Activated CD4-positive, alpha-beta memory T cell treated with anti-CD3 and anti-CD28 coated beads, Interleukin-2, amount 10 ng/mL, durations not matched to agents 7 days and 5 days (primary cell): ENCODE results near the gene KIAA0753. TPM values are rescaled to one million over a fixed set of nuclear protein-coding genes. Genes with fewer than 3 reads are reported as not detected.
"Not testable (repeated sequence)": the region's sequence is repeated elsewhere in the genome, so short reads cannot be mapped to it uniquely, and the experiment has no call there.

ENCODE experiments used
- CTCF ChIA-PET: fragments of 350-600 bp; sonication (Branson Sonifier 250); formaldehyde crosslinking; loops from one replicate; lab custom pipeline; 2021; ENCODE audit warnings: antibody characterized with exemption, inconsistent platforms; lab: Charles Lee
- POLR2A ChIA-PET: fragments of 350-600 bp; sonication (Branson Sonifier 250); formaldehyde crosslinking; loops from one replicate; lab custom pipeline; 2021; ENCODE audit warnings: antibody characterized with exemption; lab: Charles Lee
- DNase-seq: peaks from one replicate; pipeline ENCODE4 v3.0.0-alpha.2; 2020
- H3K27ac Mint-ChIP-seq: one replicate; pipeline ENCODE4 v1.8.0; 2021; ENCODE audit warnings: mild to moderate bottlenecking, mixed read lengths
- H3K27me3 Mint-ChIP-seq: one replicate; pipeline ENCODE4 v1.8.0; 2021; ENCODE audit warnings: mixed read lengths
- H3K36me3 Mint-ChIP-seq: one replicate; pipeline ENCODE4 v1.8.0; 2021; ENCODE audit warnings: low read depth, mixed read lengths
- H3K4me1 Mint-ChIP-seq: one replicate; pipeline ENCODE4 v1.8.0; 2021; ENCODE audit warnings: mixed read lengths
- H3K4me3 Mint-ChIP-seq: one replicate; pipeline ENCODE4 v1.8.0; 2021; ENCODE audit warnings: mild to moderate bottlenecking, mixed read lengths
- H3K9me3 Mint-ChIP-seq: one replicate; pipeline ENCODE4 v1.8.0; 2021; ENCODE audit warnings: mixed read lengths
- total RNA-seq, 2 experiments: library from RNA; stranded (reverse); gene quantifications; one replicate each; pipeline ENCODE4 v1.2.3, GENCODE V29; 2021

The KIAA0753 gene
- total RNA-seq, 2 experiments from 2014 or later: 13.0 to 14.6 TPM

- Mint-ChIP-seq H3K36me3 (no peaks in the 10 kb centered on the region), H3K4me1 (peaks cover 14% of the 10 kb centered on the region), H3K27ac (no peak overlapping the region), H3K27me3 (no peaks in the 10 kb centered on the region), H3K9me3 (no peaks in the 10 kb centered on the region), H3K4me3 (no peak overlapping the region)
- peak; percentile 58 for DNase-seq
- POLR2A ChIA-PET: no interaction called here
- CTCF ChIA-PET: interaction anchor here (0.8 to 1.9 kb wide), 7 partner anchors 11 to 338 kb away, joined by 4 to 17 read pairs (median 4); partner anchors contain the start of genes KIAA0753 and TEKT1
These were observed 25.6 kb upstream of the KIAA0753 start for GRCh38 chr17:6666077-6666521.

GRCh38 chr17:6663200-6663599 is 22.7 kb upstream of the KIAA0753 start:
- DNase-seq, H3K9me3 Mint-ChIP-seq, H3K36me3 Mint-ChIP-seq, POLR2A ChIA-PET, H3K27me3 Mint-ChIP-seq, H3K4me3 Mint-ChIP-seq, H3K27ac Mint-ChIP-seq, CTCF ChIA-PET: not testable (repeated sequence)
- peaks cover 28% of the 10 kb centered on the region for H3K4me1 Mint-ChIP-seq

GRCh38 chr17:6661464-6661848 is 20.9 kb upstream of the KIAA0753 start:
- H3K27me3 Mint-ChIP-seq: no peaks in the 10 kb centered on the region
- peaks cover 6% of the 10 kb centered on the region for H3K36me3 Mint-ChIP-seq
- no peak for DNase-seq
- H3K27ac Mint-ChIP-seq: no peak overlapping the region
- ChIA-PET POLR2A (interaction anchor here (1.9 to 2.6 kb wide), 2 partner anchors 10 to 20 kb away, joined by 5 to 9 read pairs; partner anchors contain the start of genes C17orf100, MED31 and TXNDC17), CTCF (interaction anchor here (1.1 kb wide), 1 partner anchor 10 kb away, joined by 3 read pairs; the partner anchor contains the start of genes C17orf100 and MED31)
- peaks cover 37% of the 10 kb centered on the region for H3K4me1 Mint-ChIP-seq
- no peak overlapping the region for H3K4me3 Mint-ChIP-seq
- no peaks in the 10 kb centered on the region for H3K9me3 Mint-ChIP-seq

GRCh38 chr17:6660805-6661463 is 20.4 kb upstream of the KIAA0753 start:
- H3K9me3 Mint-ChIP-seq: no peaks in the 10 kb centered on the region
- H3K4me3 Mint-ChIP-seq: peak overlapping the region; percentile 3
- DNase-seq: peak; percentile 34
- H3K27me3 Mint-ChIP-seq: no peaks in the 10 kb centered on the region
- CTCF ChIA-PET: interaction anchor here (1.1 to 1.3 kb wide), 2 partner anchors 10 to 250 kb away, joined by 3 to 4 read pairs; partner anchors contain the start of genes C17orf100 and MED31
- POLR2A ChIA-PET: interaction anchor here (1.9 to 2.6 kb wide), 2 partner anchors 10 to 20 kb away, joined by 5 to 9 read pairs; partner anchors contain the start of genes C17orf100, MED31 and TXNDC17
- H3K36me3 Mint-ChIP-seq: peaks cover 6% of the 10 kb centered on the region
- no peak overlapping the region for H3K27ac Mint-ChIP-seq
- H3K4me1 Mint-ChIP-seq: peaks cover 39% of the 10 kb centered on the region

GRCh38 chr17:6660101-6660500 is 19.6 kb upstream of the KIAA0753 start:
- no peaks in the 10 kb centered on the region for H3K9me3 Mint-ChIP-seq
- no peak overlapping the region for H3K4me3 Mint-ChIP-seq
- peaks cover 44% of the 10 kb centered on the region for H3K4me1 Mint-ChIP-seq
- H3K27ac Mint-ChIP-seq: no peak overlapping the region
- CTCF ChIA-PET: interaction anchor here (1.3 kb wide), 1 partner anchor 251 kb away, joined by 4 read pairs; no protein-coding TSS in a partner anchor
- POLR2A ChIA-PET: interaction anchor here (1.9 to 2.6 kb wide), 2 partner anchors 9 to 19 kb away, joined by 5 to 9 read pairs; partner anchors contain the start of genes C17orf100, MED31 and TXNDC17
- peaks cover 6% of the 10 kb centered on the region for H3K36me3 Mint-ChIP-seq
- no peaks in the 10 kb centered on the region for H3K27me3 Mint-ChIP-seq
- no peak for DNase-seq

GRCh38 chr17:6658411-6658810 is 17.9 kb upstream of the KIAA0753 start:
- Mint-ChIP-seq H3K36me3 (peaks cover 10% of the 10 kb centered on the region), H3K4me1 (peaks cover 53% of the 10 kb centered on the region), H3K4me3 (peak overlapping the region; percentile 83)
- H3K27me3 Mint-ChIP-seq, H3K27ac Mint-ChIP-seq, CTCF ChIA-PET, H3K9me3 Mint-ChIP-seq, DNase-seq: not testable (repeated sequence)
- POLR2A ChIA-PET: interaction anchor here (2.8 kb wide), 1 partner anchor 18 kb away, joined by 15 read pairs; the partner anchor contains the start of genes KIAA0753 and TXNDC17

GRCh38 chr17:6657633-6658287 is 17.2 kb upstream of the KIAA0753 start:
- peak overlapping the region; percentile 65 for H3K27ac Mint-ChIP-seq
- no peaks in the 10 kb centered on the region for H3K9me3 Mint-ChIP-seq
- H3K27me3 Mint-ChIP-seq: no peaks in the 10 kb centered on the region
- H3K4me3 Mint-ChIP-seq: peak overlapping the region; percentile 83
- CTCF ChIA-PET: interaction anchor here (0.7 to 1.4 kb wide), 3 partner anchors 11 to 347 kb away, joined by 3 read pairs; no protein-coding TSS in a partner anchor
- POLR2A ChIA-PET: interaction anchor here (2.8 kb wide), 1 partner anchor 17 kb away, joined by 15 read pairs; the partner anchor contains the start of genes KIAA0753 and TXNDC17
- H3K36me3 Mint-ChIP-seq: peaks cover 13% of the 10 kb centered on the region
- H3K4me1 Mint-ChIP-seq: peaks cover 60% of the 10 kb centered on the region
- DNase-seq: no peak

GRCh38 chr17:6656797-6657632 is 16.5 kb upstream of the KIAA0753 start:
- POLR2A ChIA-PET: interaction anchor here (2.8 kb wide), 1 partner anchor 16 kb away, joined by 15 read pairs; the partner anchor contains the start of genes KIAA0753 and TXNDC17
- peaks cover 62% of the 10 kb centered on the region for H3K4me1 Mint-ChIP-seq

GRCh38 chr17:6655732-6656361 is 15.3 kb upstream of the KIAA0753 start:
- H3K9me3 Mint-ChIP-seq, DNase-seq, H3K27me3 Mint-ChIP-seq, H3K27ac Mint-ChIP-seq, CTCF ChIA-PET: not testable (repeated sequence)
- Mint-ChIP-seq H3K4me3 (peak overlapping the region; percentile 66), H3K36me3 (peaks cover 13% of the 10 kb centered on the region), H3K4me1 (peaks cover 55% of the 10 kb centered on the region)
- POLR2A ChIA-PET: interaction anchor here (2.8 kb wide), 1 partner anchor 15 kb away, joined by 15 read pairs; the partner anchor contains the start of genes KIAA0753 and TXNDC17

More at GRCh38 chr17:6656797-6657632, 16.5 kb upstream of the KIAA0753 start:
- Mint-ChIP-seq H3K36me3 (peaks cover 13% of the 10 kb centered on the region), H3K4me3 (peak overlapping the region; percentile 83), H3K27ac (peak overlapping the region; percentile 65)
- DNase-seq: peak; percentile 63
- not testable (repeated sequence) for H3K27me3 Mint-ChIP-seq, H3K9me3 Mint-ChIP-seq
- CTCF ChIA-PET: interaction anchor here (0.7 to 1.4 kb wide), 3 partner anchors 12 to 347 kb away, joined by 3 read pairs; no protein-coding TSS in a partner anchor

GRCh38 chr17:6654841-6655731 is 14.6 kb upstream of the KIAA0753 start:
- no peak for DNase-seq
- Mint-ChIP-seq H3K27ac (no peak overlapping the region), H3K4me3 (no peak overlapping the region), H3K9me3 (no peaks in the 10 kb centered on the region), H3K4me1 (peaks cover 52% of the 10 kb centered on the region), H3K27me3 (no peaks in the 10 kb centered on the region), H3K36me3 (peaks cover 18% of the 10 kb centered on the region)
- CTCF ChIA-PET: no interaction called here
- POLR2A ChIA-PET: no interaction called here
